Tibial artery (tissue), 4 donors: ENCODE results near the gene BANF2.

Experiments
- DNase-seq, 2 donors: peaks; one replicate each; pipeline ENCODE4 v3.0.0-alpha.2; 2019
- H3K27ac ChIP-seq, 2 donors: fragments of 200-600 bp; sonication (generic) in 1 of 2; 1 replicate in 1 of 2; 2 replicates in 1 of 2; pipeline ENCODE4 v1.5.1; 2018 to 2019; ENCODE audit warnings: mild to moderate bottlenecking in 1 of 2
- H3K27me3 ChIP-seq, 2 donors: fragments of 200-600 bp; sonication (generic) in 1 of 2; one replicate each; pipeline versions ENCODE4 v1.5.1 to v1.6.0; 2016 to 2019
- H3K36me3 ChIP-seq, 3 donors: fragments of 200-600 bp; sonication (generic) in 2 of 3; one replicate each; pipeline ENCODE4 v1.5.1; 2016 to 2019; ENCODE audit warnings: mild to moderate bottlenecking in 2 of 3
- H3K4me1 ChIP-seq, 4 donors: fragments of 200-600 bp; sonication (generic) in 2 of 4; 1 replicate in 3 of 4; 2 replicates in 1 of 4; pipeline ENCODE4 v1.5.1; 2016 to 2019
- H3K4me3 ChIP-seq, 2 donors: fragments of 200-600 bp; sonication (generic) in 1 of 2; 1 replicate in 1 of 2; 2 replicates in 1 of 2; pipeline ENCODE4 v1.5.1; 2018 to 2019; ENCODE audit warnings: mild to moderate bottlenecking in 2 of 2
- H3K9me3 ChIP-seq, 3 donors: fragments of 200-600 bp; sonication (generic) in 1 of 3; one replicate each; pipeline ENCODE4 v1.5.1; 2016 to 2019
- intact Hi-C: fragments of 100-400 bp; cut with DNase I; formaldehyde crosslinking; loops from one replicate; pipeline ENCODE4 v1.15.0; 2023; ENCODE audit warnings: low total_unique reads
- TF ChIP-seq, protein P1 (sequence below), 2 experiments: fragments of 200-600 bp in 1 of 2; fragments of 450-650 bp in 1 of 2; IDR thresholded peaks; one replicate each; pipeline ENCODE4 v1.5.1; 2017 to 2019; ENCODE audit warnings: antibody characterized with exemption in 2 of 2, mild to moderate bottlenecking in 1 of 2, moderate library complexity in 1 of 2

Gene BANF2

GRCh38 chr20:17735206-17735804 lies 35.5 kb downstream of the BANF2 start:
- no peak overlapping the region for H3K4me3 ChIP-seq
- H3K9me3 ChIP-seq = peaks cover 0 to 8% (median 0%) of the 10 kb centered on the region in 3 donors
- no peaks in the 10 kb centered on the region for H3K4me1 ChIP-seq
- no peaks in the 10 kb centered on the region for H3K27me3 ChIP-seq
- intact Hi-C loops = no loop called here
- H3K27ac ChIP-seq = no peak overlapping the region
- H3K36me3 ChIP-seq = no peaks in the 10 kb centered on the region
- TF ChIP-seq, protein P1, sequence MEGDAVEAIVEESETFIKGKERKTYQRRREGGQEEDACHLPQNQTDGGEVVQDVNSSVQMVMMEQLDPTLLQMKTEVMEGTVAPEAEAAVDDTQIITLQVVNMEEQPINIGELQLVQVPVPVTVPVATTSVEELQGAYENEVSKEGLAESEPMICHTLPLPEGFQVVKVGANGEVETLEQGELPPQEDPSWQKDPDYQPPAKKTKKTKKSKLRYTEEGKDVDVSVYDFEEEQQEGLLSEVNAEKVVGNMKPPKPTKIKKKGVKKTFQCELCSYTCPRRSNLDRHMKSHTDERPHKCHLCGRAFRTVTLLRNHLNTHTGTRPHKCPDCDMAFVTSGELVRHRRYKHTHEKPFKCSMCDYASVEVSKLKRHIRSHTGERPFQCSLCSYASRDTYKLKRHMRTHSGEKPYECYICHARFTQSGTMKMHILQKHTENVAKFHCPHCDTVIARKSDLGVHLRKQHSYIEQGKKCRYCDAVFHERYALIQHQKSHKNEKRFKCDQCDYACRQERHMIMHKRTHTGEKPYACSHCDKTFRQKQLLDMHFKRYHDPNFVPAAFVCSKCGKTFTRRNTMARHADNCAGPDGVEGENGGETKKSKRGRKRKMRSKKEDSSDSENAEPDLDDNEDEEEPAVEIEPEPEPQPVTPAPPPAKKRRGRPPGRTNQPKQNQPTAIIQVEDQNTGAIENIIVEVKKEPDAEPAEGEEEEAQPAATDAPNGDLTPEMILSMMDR (IDR thresholded peaks at IDR 0.05) = no peak
- no peak for DNase-seq

DNA sequence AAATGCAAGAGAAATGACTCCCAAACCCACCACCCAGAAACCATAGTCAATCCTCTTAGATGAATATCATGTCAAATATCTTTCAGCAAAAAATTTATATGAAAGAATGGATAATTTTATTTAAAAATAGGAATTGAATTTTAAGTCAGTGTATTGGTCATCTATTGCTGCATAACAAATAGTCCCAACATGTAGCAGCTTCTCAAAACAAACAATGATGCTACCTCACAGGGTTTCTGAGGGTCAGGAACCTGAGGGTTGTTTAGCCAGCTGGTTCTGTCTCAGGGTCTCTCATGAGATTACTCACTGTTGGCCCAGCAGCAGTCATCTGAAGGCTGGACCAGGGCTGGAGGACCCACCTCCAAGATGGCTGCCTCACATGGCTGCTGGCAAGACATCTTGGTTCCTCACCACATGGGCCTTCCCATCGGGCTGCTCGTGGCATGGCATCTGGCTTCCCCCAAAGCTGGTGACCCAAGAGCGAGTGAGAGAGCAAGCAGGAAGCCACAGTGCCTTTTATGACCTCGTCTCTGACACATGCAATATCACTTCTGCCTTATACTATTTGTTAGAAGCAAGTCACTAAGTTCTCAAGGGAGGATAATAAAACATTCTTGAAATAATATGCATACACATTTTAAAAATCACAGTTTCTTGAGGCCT lies 36.3 kb downstream of the BANF2 start:
- Histone ChIP-seq H3K27me3 (no peaks in the 10 kb centered on the region), H3K27ac (no peak overlapping the region), H3K4me1 (no peaks in the 10 kb centered on the region), H3K36me3 (no peaks in the 10 kb centered on the region), H3K9me3 (peaks cover 0 to 8% (median 0%) of the 10 kb centered on the region in 3 donors), H3K4me3 (no peak overlapping the region)
- intact Hi-C loops = no loop called here
- TF ChIP-seq, protein P1 (IDR thresholded peaks at IDR 0.05) = no peak
- no peak for DNase-seq

DNA sequence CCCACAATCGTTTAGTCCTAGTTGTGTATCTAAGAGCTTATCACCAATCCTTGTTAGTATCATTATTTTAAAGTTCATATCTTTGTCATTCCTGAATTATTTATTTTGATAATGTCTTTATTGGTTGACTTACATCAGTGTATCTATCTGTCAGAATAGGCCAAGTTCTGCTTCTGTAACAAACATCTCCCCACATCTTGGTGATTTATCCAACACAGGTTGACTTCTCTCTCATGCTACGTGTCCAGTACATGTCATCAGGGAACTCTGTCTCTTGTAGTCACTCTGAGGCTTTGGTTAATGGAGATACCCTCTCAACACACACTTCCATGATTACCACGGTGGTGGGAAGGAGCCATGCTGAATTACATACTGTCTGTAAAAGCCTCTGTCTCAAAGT lies 38.4 kb downstream of the BANF2 start:
- H3K4me1 ChIP-seq = no peaks in the 10 kb centered on the region
- no peak for DNase-seq
- TF ChIP-seq, protein P1 (IDR thresholded peaks at IDR 0.05) = no peak
- H3K27me3 ChIP-seq = no peaks in the 10 kb centered on the region
- no peak overlapping the region for H3K27ac ChIP-seq
- no peaks in the 10 kb centered on the region for H3K36me3 ChIP-seq
- intact Hi-C loops = no loop called here
- peaks cover 0 to 8% (median 0%) of the 10 kb centered on the region in 3 donors for H3K9me3 ChIP-seq
- no peak overlapping the region for H3K4me3 ChIP-seq

DNA sequence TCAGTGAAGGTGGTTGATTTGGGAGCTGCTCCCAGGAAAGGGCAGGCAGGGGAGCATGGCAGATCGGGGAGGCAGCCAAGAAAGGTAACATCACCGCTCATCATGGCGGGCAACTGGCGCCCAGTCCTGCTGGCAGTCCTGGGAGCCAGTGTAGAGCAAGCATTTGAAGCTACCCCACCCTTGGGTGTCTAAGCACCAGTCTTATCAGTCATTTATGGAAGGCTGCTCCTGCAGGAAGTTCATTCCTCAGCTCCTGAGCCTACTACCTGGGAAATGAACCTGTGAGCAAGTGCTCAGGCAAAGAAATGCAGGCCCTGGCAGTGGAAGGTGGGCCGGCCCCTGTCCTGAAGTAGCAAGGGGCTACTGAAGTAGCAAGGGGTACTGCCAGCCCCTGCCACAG lies 41.5 kb downstream of the BANF2 start:
- no peaks in the 10 kb centered on the region for H3K36me3 ChIP-seq
- DNase-seq = no peak
- no peaks in the 10 kb centered on the region for H3K4me1 ChIP-seq
- H3K27me3 ChIP-seq = no peaks in the 10 kb centered on the region
- no peak overlapping the region for H3K4me3 ChIP-seq
- TF ChIP-seq, protein P1 (IDR thresholded peaks at IDR 0.05) = no peak
- no peak overlapping the region for H3K27ac ChIP-seq
- intact Hi-C loops = no loop called here
- peaks cover 0 to 8% (median 0%) of the 10 kb centered on the region in 3 donors for H3K9me3 ChIP-seq

DNA sequence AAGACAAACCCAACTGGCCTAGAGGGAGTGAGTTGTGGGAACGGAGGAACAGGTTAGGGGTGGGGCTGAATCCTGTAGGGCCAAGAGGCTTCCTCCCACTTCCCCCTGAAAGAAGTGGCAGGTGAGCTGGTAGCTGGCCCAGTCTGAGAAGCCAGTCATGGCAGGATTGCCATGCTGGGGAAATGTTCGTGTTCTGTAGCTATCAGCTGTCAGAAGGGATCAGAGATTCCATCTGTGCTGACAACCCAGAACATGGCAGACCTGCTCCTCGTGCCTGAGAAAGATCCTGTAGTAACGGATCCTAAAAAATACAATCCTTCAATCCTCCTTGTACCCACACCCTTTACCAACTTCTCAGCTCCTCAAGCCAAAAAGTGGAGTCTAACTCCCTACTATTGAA lies 43.0 kb downstream of the BANF2 start:
- no peak overlapping the region for H3K4me3 ChIP-seq
- no peak for DNase-seq
- no peaks in the 10 kb centered on the region for H3K36me3 ChIP-seq
- H3K27ac ChIP-seq = no peak overlapping the region
- intact Hi-C loops = no loop called here
- TF ChIP-seq, protein P1 (IDR thresholded peaks at IDR 0.05) = no peak
- no peaks in the 10 kb centered on the region for H3K4me1 ChIP-seq
- peaks cover 0 to 8% (median 0%) of the 10 kb centered on the region in 3 donors for H3K9me3 ChIP-seq
- H3K27me3 ChIP-seq = no peaks in the 10 kb centered on the region
